GM18858 (cell line): ENCODE data around the gene KIF25.
"Not testable (repeated sequence)": the region's sequence is repeated elsewhere in the genome, so short reads cannot be mapped to it uniquely, and the experiment has no call there.

Experiments
- ATAC-seq: cut with Tn5 transposase; IDR thresholded peaks from one replicate; pipeline ENCODE4 v1.9.1; 2021; ENCODE audit not compliant: unreplicated experiment

The KIF25 gene

DNA sequence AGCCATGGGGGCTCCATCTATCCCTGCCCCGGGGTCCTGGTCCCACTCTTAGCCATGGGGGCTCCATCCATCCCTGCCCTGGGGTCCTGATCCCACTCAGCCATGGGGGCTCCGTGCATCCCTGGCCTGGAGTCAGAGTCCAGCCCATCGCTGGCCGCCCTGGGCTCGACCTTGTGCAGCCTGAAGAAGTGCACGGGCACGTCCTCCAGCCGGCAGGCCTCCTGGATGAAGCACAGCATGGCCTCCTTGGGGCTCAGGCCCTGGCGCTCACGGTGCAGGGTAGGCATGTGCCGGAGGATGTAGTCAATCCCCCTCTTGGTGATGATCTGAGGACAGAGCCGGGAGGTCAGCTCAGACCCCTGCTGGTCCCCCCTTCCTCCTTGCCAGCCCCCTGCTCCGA is 66.0 kb downstream of the KIF25 start:
- no peak for ATAC-seq

DNA sequence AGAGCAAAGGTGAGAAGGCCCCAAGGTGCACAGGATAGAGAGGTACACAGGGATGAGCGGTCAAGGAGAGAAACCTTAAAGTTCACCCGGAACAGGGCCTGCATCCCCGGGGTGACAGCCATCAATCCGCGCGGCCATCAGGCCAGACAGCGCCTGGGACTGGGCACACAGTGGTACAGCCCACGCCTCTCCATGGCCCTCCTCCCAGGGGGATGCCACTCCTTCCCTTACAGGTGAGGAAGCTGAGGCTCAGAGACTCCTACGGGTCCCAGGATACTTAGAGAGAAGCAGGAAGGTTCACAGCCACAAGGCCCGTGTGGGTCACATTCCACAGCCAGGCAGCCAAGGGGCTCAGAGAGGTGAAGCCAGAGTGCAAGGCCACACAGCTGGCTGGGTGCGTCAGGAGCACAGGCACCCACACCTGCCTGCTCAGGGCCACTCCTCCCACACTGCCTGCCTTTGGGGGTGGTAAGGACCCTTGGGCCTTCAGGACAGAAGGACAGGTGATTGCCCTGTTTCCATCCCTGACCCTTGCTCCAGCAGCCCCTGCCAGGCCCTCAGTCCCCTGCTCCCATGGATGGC is 66.8 kb downstream of the KIF25 start:
- no peak for ATAC-seq

DNA sequence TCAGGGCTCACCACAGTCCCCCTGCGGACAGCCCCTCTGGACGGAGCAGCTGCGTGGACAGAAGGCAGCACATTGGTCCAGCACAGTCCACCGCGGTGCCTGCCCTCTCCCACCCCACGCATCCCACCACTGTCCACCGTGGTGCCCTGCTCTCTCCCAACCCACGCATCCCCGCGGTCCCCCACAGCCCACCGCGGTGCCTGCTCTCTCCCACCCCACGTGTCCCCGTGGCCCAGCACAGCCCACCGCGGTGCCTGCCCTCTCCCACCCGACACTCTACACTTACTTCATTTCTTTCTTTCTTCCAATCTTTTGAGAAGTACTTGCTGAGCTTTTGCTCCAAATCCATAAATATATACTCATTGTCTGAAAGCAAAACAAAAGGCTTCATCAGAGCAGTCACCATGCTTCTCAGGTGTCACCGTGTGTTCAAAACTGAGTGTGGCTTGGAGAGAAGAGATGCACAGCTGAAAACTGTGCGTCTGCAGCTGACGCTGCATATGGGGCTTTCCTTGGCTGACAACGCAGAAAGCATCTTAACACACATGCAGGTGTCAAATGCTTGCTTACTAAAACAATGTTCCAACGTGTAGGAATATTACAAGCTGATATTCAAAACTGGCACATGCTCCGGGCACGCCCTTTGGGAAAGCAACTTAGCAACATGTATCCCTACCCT is 69.7 kb downstream of the KIF25 start:
- ATAC-seq, result no peak

DNA sequence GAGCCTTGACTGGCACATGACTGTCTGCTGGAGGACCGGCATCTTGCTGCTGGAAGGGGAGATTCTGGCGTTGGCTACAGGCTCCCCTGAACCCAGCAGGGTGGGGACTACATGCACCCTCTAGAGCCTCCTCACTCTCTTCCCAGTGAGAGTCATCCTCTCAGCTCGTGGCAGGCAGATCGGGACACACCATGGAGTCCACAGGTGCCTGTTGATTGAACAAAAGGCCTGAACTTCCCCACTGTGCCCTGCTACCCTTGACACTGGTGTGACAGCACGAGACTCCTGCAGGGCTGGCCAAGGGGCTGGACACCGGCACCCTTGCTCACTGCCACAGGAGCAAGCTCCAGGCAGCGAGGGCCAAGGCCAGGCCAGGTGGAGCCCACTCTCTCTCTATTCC is 73.3 kb downstream of the KIF25 start:
- ATAC-seq, result no peak

DNA sequence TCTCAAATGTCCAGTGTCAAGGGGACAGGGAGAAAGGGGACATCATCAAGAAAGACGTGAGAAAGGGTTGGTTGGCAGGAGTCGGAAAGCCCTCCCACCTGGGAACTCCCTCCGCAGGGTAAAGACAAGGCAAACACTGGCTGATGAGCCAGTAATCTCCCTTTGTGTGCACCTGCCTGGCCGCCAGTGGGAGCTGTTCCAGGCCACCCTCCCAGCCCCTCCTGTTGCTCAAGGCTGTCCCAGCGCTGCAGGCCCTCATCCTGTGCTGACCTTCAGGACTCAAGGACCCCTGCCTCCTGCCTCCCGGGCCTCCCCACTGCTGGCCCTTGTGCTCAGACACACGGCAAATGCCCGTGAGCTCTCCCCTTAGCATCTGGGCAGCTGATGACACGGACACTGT is 74.1 kb downstream of the KIF25 start:
- ATAC-seq, result no peak

DNA sequence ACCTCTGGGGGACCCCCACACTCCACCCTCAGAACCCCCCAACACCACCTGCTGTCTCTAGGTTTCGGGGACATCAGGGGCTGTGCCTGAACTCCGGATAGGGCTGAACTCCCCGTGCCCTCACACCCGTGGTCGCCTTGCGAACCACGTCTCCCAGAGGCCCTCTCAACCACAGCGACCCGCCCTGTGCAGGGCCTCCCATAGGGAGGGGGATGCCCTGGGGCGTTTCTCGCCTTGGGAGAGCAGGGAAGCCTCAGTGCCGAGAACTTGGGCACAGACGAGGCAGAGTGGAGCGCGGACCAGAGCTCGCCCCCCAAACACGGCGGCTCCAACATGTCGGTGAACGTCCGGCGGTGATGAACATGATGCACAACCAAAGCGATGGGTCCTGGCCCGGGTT is 74.8 kb downstream of the KIF25 start:
- no peak for ATAC-seq

DNA sequence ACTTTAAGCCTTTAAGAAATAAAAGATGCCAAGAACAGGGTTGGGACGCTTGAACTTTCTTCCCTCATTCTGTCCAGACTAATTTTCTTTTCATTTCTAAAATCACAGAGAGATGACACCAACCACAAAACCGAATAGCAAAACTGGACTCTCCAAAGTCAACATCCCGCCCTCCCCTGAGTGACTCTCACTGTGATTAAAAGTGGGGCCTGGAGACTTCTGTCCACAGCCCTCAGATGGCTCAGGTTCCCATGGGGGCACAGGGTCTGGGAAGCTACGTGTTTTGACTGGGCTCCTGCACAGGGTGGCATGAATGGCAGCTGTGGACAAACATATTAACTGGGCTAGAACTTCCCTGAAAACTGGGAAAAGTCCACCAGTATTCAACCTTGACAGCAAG is 75.3 kb downstream of the KIF25 start:
- no peak for ATAC-seq

DNA sequence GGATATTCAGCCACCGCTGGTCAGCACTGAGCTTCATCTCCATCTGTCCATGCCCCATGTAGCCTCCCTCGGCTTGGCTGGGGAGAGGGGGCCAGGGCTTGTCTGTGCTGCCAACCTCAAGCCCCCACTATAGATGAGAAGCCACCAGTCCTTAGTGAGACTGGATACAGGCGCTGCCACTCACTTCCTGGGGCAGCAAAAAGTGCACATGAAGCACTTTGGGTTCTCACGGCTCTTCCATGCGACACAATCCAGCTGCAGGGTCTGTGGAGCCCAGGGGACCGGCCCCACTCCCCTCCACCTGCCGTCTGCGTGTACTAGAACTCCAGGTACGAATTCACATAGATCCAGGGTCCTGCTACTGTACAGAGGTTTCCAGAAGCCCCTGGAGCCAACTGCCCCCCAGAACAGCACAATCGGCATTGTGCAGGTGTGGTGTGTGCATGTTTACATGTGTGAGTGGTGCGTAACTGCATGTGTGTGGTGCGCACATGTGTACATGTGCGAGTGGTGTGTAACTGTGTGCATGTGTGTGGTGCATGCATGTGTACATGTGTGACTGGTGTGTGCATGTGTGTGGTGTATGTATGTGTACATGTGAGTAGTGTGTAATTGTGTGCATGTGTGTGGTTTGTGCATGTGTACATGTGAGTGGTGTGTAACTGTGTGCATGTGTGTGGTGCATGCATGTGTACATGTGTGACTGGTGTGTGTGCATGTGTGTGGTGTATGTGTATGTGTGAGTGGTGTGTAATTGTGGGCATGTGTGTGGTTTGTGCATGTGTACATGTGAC is 76.7 kb downstream of the KIF25 start:
- no peak for ATAC-seq

DNA sequence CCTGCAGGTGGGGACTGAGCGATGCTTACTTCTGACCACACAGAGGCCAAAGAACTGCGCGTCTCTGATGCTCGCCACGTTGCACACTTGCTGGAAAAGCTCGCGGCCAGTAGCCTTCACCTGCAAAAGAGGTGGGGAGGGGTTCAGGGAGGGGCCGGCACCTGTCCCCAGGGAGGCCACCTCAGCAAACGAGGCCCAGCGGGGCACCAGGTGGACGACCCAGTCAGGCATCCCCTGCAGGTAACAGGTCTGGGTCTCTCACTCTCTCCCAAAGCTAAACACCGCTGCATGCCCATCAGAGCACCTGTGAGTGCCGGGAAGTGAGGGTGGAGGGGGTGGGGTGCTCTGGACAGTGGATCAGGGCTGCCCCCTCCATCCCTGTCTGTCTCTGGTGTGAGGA is 77.7 kb downstream of the KIF25 start:
- ATAC-seq, result no peak

DNA sequence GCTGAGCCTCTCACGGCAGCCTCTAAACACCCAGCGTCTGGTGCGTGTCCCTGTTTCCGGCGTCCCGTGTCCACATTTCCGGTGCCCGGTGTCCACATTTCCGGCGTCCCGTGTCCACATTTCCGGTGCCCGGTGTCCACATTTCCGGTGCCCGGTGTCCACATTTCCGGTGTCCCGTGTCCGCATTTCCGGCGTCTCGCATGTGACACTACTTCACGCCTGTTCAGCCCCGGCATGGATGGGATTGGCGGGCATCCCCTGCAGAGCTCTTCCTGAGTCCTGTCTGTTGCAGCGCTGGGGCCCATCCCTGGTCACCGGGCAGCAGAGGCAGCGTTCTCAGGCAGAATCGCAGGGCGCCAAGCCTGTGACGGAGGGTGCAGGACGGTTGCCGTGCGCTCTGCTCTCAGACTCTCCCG is 78.3 kb downstream of the KIF25 start:
- ATAC-seq, result no peak

DNA sequence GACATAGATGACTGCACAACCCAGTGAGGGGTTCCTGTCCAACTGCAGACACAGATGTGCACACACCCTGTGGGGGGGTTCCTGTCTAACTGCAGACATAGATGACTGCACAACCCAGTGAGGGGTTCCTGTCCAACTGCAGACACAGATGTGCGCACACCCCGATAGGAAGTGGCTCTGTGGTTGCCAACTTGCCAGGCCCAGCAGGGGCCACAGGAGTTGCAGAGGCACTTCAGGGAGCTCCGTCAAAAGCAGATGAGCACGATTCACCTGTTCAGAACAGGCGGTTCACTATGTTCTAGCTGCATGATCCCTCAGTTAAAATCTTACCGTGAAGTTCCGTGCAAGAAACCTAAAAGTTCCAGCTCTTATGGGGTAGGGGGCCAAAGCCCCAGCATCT is 79.9 kb downstream of the KIF25 start:
- not testable (repeated sequence) for ATAC-seq

DNA sequence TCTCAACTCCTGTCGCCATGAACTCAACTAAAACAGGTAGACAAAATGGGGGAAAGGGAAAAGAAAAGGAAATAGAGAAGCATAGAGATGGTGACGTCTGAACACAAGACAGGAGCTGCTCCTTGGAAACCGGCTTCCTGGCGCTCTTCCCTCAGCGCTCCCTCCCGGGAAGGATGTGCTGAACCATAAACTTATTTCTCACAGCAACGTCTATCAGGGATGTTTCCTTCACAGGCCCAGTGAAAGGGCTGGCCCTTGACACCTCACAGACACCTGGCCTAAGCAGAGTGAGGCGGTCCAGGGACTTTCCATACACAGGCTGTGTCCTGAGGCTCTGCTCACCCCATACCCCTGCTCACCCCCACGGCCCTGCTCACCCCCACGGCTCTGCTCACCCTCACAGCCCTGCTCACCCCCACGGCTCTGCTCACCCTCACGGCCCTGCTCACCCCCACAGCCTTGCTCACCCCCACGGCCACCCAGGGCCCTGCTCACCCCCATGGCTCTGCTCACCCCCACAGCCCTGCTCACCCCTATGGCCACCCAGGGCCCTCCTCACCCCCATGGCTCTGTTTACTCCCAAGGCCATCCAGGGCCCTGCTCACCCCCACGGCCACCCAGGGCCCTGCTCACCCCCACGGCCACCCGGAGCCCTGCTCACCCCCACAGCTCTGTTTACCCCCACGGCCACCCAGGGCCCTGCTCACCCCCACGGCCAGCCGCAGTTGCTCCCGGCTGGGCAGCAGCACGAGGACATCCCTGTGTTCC is 80.9 kb downstream of the KIF25 start:
- ATAC-seq, result no peak

DNA sequence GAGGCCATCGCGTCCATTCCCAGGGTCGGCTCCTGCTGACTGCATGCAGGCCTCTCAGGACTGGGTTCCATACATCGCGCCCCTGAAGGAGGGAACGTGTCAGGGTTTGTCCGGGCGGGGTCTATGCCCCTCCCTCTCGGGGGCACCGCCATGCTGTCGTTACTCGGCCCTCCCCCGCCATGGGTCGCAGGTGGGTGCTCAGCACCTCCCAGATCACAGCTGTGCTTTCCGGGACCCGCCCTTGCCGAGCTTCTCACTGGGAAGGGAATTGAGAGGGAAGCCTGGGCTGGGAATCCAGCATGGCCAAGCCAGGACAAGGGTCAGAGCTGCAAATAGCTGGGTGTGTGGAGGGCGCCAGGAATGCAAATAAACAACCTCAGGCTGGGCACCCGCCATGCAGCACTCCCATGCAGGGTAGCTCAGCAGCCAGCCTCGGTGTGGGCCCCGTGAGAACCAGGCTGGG is 81.5 kb downstream of the KIF25 start, which contains the start of gene FRMD1:
Gene FRMD1 (minus strand): TSS at position 270 of the 463 bp plus-strand sequence. CDS start 118 bp downstream, at position 152.
- no peak for ATAC-seq

DNA sequence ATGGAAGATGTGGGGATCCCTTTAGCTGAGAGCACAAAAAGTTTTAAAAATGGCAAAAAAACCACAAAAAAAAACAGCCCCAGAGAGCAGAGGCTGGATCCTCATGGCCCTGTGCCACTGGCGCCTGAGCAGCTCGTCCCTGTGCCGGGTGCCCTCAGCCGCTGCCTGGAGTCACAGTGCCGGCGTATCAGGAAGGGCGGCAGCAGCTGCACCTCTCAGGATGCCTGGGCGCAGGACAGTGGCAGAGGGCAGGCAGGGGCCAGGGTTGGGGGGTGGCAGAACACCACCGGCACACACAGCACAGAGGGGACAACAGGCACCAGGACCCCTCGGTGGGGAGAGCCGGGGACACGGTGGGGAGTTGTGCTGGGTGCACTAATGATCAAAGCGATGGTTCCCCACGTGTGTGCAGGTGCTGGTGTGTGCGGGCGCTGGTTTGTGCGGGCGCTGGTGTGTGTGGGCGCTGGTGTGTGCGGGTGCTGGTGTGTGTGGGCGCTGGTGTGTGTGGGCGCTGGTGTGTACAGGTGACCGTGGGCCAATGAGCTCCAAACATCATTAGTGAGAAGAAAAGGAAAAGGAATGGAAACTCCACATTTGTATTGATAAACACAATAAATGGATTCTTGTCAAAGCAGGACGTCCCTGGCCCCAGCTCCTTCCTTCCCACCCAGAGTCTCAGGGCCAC is 83.1 kb downstream of the KIF25 start:
- ATAC-seq, result no peak

DNA sequence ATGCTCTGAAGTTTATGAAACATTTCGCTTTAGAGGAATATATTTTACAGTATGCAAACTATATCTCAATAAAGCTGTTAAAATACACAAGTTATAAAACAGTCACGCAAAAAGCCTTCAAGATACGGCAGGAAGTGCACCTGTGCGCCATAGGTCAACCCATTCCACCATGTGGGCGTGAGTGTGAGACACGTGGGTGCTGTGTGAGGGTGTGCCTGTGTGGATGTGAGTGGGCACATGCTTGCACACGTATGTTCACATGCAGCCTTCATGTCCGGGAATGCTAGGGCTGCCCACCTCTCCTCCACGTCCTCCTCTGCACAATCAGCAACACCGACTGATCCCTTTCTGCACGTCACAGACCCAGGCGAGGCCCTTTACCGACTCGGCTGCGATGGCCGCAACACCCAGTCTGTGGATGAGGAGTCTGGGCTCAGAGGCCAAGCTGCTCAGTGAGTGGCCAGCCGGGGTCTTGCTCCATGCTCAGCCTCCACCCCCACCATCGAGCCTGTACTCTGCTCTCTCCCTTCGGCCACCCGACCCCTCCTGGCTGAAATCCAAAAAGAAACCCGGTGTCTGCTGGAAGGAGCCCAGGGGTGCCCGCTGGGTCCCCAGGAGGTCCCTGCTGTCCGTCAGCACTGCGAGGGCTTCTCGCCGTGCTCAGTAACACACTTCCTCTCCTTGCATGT is 84.5 kb downstream of the KIF25 start:
- no peak for ATAC-seq

DNA sequence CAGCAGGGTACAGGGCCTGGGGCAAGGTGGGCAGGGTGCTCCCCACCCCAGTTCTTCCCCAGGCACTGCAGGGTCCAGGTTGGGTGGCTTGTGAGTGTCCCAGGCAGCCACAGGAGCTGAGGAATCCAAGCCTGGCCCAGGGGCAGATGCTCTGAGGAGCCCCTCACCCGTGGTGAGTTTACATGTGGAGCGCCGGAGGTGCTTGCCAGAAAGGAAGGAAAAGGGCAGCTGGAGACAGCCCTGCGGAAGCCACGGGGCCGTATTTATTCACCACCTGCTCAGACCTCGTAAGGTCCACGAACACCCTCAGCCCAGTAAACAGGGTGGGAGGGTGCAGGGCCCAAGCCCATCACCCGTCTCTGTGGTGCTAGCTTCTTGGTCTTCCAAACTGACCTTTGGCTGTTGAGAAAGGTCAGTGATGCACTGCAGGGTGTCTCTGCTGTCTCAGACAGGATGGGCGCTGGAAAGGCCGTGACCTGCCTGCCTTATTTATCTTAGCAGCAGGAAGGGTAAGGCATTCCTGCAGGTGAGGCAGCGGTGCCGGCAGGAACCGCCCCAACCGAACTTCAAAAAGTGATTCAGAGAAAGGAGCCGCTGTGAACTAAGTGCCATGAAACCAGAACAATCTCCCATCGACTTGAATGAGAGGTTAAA is 85.5 kb downstream of the KIF25 start:
- ATAC-seq, result no peak

DNA sequence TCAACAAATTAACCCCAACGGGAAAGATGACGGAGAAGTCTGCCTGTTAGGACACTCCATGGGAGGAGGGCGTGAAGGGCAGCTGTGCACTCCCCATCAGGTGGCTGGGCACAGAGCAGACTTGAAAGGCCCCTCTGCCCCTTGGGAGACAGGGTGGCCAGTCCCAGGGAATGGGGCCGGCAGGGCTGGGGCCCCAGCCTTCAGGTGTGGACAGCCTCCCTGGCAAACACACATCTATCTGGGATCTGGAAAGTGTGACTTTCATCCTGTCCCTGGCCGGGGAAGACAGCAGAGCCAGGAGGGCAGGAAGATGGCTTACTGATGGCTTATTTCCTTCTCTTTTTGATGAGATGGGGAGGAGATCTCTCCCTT is 86.0 kb downstream of the KIF25 start:
- ATAC-seq, result no peak

DNA sequence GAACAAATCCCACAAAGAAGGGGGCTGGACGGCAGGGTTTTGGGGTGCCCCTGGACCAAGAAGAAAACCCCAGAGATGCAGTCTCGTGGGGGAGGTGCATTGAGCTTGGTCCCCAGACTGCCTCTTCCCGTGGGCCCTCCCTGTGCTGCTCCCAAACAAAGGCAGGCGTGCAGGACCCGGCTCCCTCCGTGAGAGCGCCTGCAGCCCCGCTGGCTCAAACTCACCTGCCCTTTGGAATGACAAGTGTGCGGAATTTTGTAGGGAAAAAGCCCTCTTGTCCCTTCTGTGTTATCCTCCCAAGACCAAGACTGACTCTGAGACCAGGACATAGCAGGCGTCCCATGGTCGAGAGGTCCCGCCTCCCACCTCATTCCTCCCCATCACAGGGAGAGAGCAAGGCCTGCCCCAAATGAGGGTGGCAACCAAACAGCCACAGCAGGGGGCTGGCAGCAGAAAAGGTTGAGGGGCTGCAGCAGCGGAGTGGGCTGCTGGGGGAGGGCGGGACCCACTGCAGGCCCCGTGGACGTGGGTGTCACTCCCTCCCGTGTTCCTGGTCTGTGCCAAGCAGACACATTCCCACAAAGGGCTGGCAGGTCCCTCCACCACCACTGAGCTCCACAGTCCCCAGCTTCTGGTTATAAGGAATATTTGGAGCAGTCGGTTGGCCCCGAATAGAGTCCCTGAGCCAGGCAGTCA is 87.1 kb downstream of the KIF25 start:
- no peak for ATAC-seq

DNA sequence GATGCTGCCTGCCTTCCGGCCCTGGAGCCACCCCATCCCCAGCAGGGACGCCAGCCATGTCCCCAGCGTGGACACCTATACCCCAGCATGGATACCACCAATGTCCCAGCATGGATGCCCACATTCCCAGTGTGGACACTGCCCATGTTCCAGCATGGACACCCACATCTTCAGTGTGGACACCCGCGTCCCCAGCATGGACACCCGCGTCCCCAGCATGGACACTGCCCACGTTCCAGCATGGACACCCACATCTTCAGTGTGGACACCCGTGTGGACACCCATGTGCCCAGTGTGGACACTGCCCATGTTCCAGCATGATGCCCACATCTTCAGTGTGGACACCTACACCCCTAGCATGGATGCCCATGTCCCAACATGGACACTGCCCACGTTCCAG is 88.6 kb downstream of the KIF25 start:
- ATAC-seq, result no peak
